Stimulated activated naive CD4-positive, alpha-beta T cell treated with Interleukin-2 at 50 U/mL for 16 hours (primary cell): ENCODE results near the gene THSD4.
"Not testable (repeated sequence)": the region's sequence is repeated elsewhere in the genome, so short reads cannot be mapped to it uniquely, and the experiment has no call there.

Source experiments
- DNase-seq: peaks from one replicate; lab custom pipeline; 2025; lab: John Stamatoyannopoulos, UW

The THSD4 gene

GRCh38 chr15:71294911-71295602 is 179.8 kb downstream of the THSD4 start:
- no peak for DNase-seq

- no peak for DNase-seq
Measured at GRCh38 chr15:71295603-71296314, 180.5 kb downstream of the THSD4 start.

GRCh38 chr15:71296315-71296679 is 181.0 kb downstream of the THSD4 start:
- DNase-seq, result no peak

- no peak for DNase-seq
Measured at GRCh38 chr15:71301958-71302621, 186.8 kb downstream of the THSD4 start.

GRCh38 chr15:71302861-71303410 is 187.7 kb downstream of the THSD4 start:
- no peak for DNase-seq

GRCh38 chr15:71303977-71304376 is 188.7 kb downstream of the THSD4 start:
- no peak for DNase-seq

- DNase-seq, result no peak
Measured at GRCh38 chr15:71304681-71305080, 189.4 kb downstream of the THSD4 start.

GRCh38 chr15:71306538-71306937 is 191.3 kb downstream of the THSD4 start:
- no peak for DNase-seq

- no peak for DNase-seq
Measured at GRCh38 chr15:71312194-71312708, 197.0 kb downstream of the THSD4 start.

GRCh38 chr15:71312731-71313460 is 197.6 kb downstream of the THSD4 start:
- no peak for DNase-seq

GRCh38 chr15:71313806-71314205 is 198.5 kb downstream of the THSD4 start:
- no peak for DNase-seq

GRCh38 chr15:71314956-71315537 is 199.8 kb downstream of the THSD4 start:
- DNase-seq, result no peak

- no peak for DNase-seq
Measured at GRCh38 chr15:71316911-71317310, 201.6 kb downstream of the THSD4 start.

GRCh38 chr15:71319424-71319823 is 204.2 kb downstream of the THSD4 start:
- DNase-seq, result not testable (repeated sequence)

GRCh38 chr15:71319935-71320334 is 204.7 kb downstream of the THSD4 start:
- DNase-seq, result no peak

- DNase-seq, result no peak
Measured at GRCh38 chr15:71323082-71323481, 207.8 kb downstream of the THSD4 start.

- DNase-seq, result no peak
Measured at GRCh38 chr15:71323584-71323983, 208.3 kb downstream of the THSD4 start.

GRCh38 chr15:71325481-71325880 is 210.2 kb downstream of the THSD4 start:
- DNase-seq, result no peak

- DNase-seq, result no peak
Measured at GRCh38 chr15:71328453-71328852, 213.2 kb downstream of the THSD4 start.

GRCh38 chr15:71329041-71329440 is 213.8 kb downstream of the THSD4 start:
- DNase-seq, result no peak

GRCh38 chr15:71329497-71330260 is 214.4 kb downstream of the THSD4 start:
- DNase-seq, result no peak
